ENCODE results near the gene EFTUD2.
"Not testable (repeated sequence)": the region's sequence is repeated elsewhere in the genome, so short reads cannot be mapped to it uniquely, and the experiment has no call there.

EFTUD2 gene

DNA sequence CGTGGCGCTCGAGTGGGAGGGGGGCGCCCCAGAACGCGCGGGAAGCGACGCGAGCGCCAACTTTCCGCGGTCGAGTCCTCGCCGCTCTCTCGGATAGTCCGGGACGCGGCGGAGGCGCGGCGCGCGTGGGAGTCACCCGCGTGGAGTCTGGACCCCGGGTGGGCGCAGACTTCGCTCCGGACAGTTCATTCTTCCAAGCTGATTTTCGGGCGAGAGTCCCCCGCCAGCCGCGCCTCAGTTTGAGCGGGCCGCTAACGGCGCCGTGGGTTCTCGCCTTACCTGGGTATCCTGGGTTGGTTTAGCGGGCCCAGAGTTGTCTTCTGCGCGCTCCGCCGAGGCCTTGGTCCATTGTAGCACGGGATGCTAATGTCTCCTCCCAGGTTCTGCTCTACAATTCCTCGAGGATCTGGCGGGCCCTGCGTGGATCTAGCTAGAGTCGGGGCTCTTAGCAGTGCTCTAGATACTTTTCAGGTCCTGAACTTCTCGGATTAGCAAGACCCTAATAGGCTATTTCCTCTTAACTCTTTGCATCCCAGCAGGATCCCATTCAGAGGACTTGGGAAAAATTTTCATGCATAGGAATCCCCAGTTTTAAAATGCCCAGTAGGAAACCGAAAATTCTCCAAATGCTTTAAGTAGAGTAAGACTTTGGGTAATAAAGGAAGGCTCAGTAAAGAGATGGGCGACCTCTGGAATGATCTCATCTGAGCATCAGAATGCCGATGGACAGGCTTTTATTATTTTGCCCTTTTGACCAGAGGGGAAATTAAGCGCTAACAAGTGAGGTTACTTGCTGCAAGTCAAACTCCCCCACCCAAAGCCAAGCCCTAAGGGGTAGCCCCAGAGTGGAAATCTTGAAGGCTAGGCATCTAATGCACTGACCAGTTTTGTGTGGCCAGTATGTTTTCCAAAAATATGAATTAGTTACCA lies 68.6 kb downstream of the EFTUD2 start:
- TF ChIP-seq, protein P1, sequence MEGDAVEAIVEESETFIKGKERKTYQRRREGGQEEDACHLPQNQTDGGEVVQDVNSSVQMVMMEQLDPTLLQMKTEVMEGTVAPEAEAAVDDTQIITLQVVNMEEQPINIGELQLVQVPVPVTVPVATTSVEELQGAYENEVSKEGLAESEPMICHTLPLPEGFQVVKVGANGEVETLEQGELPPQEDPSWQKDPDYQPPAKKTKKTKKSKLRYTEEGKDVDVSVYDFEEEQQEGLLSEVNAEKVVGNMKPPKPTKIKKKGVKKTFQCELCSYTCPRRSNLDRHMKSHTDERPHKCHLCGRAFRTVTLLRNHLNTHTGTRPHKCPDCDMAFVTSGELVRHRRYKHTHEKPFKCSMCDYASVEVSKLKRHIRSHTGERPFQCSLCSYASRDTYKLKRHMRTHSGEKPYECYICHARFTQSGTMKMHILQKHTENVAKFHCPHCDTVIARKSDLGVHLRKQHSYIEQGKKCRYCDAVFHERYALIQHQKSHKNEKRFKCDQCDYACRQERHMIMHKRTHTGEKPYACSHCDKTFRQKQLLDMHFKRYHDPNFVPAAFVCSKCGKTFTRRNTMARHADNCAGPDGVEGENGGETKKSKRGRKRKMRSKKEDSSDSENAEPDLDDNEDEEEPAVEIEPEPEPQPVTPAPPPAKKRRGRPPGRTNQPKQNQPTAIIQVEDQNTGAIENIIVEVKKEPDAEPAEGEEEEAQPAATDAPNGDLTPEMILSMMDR (IDR thresholded peaks at IDR 0.05; ENCODE audit: low read depth, low read length): no peak
- Histone ChIP-seq H3K9me3 (no peaks in the 10 kb centered on the region), H3K27me3 (no peaks in the 10 kb centered on the region), H3K4me3 (ENCODE audit: low read depth, low read length) (peak overlapping the region; percentile 80), H3K36me3 (0 out of 2 replicates have a peak, but pooled peaks cover 2% of the 10 kb centered on the region), H3K4me1 (no peaks in the 10 kb centered on the region)
- DNase-seq: peak; percentile 31

- Histone ChIP-seq H3K4me1 (no peaks in the 10 kb centered on the region), H3K9me3 (no peaks in the 10 kb centered on the region), H3K27me3 (no peaks in the 10 kb centered on the region), H3K4me3 (ENCODE audit: low read depth, low read length) (peak within 1 kb of the TSS; percentile 80), H3K36me3 (0 out of 2 replicates have a peak, but pooled peaks cover 2% of the 10 kb centered on the region)
- DNase-seq: peak; percentile 59
- TF ChIP-seq, protein P1 (IDR thresholded peaks at IDR 0.05; ENCODE audit: low read depth, low read length): no peak
Observed at GRCh38 chr17:44829523-44830358, 69.5 kb downstream of the EFTUD2 start, which contains the start of gene GJC1. GJC1 (minus strand) TSS chr17:44830287; CDS start chr17:44805817, 24,470 bp downstream.

- TF ChIP-seq, protein P1 (IDR thresholded peaks at IDR 0.05; ENCODE audit: low read depth, low read length): no peak
- Histone ChIP-seq H3K4me3 (ENCODE audit: low read depth, low read length) (peak overlapping the region; percentile 80), H3K4me1 (no peaks in the 10 kb centered on the region), H3K36me3 (0 out of 2 replicates have a peak, but pooled peaks cover 2% of the 10 kb centered on the region), H3K27me3 (no peaks in the 10 kb centered on the region), H3K9me3 (no peaks in the 10 kb centered on the region)
- DNase-seq: no peak
Observed at GRCh38 chr17:44828919-44829522, 70.2 kb downstream of the EFTUD2 start.

DNA sequence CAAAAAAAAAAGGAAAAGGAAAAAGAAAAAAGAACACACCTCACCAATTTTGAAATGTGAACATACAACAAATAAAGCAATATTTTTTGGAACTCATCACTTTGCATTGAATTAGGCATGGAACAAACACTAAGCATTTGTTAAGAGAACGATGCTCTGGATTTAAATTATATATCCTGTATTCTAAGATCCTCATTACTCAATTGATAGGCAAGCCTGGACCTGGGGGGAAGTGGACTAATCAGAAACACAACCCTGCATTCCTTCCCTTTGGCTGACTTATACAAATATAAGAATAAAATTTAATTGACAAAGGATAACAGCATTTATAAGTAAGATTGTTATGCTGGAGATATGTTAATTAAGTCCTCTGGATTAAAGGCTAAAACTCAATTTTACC lies 71.4 kb downstream of the EFTUD2 start:
- Histone ChIP-seq H3K27me3 (no peaks in the 10 kb centered on the region), H3K9me3 (no peaks in the 10 kb centered on the region), H3K4me1 (no peaks in the 10 kb centered on the region), H3K36me3 (0 out of 2 replicates have a peak, but pooled peaks cover 2% of the 10 kb centered on the region), H3K4me3 (ENCODE audit: low read depth, low read length) (no peak overlapping the region; the same call in 1 of the 2 replicates)
- TF ChIP-seq, protein P1 (IDR thresholded peaks at IDR 0.05; ENCODE audit: low read depth, low read length): no peak
- DNase-seq: no peak

GRCh38 chr17:44826123-44826790 lies 73.0 kb downstream of the EFTUD2 start:
- TF ChIP-seq, protein P1 (IDR thresholded peaks at IDR 0.05; ENCODE audit: low read depth, low read length): no peak
- DNase-seq: no peak
- H3K4me1 ChIP-seq: no peaks in the 10 kb centered on the region; the same call in 1 of the 2 replicates
- H3K36me3 ChIP-seq: 0 out of 2 replicates have a peak, but pooled peaks cover 2% of the 10 kb centered on the region
- H3K4me3 ChIP-seq (ENCODE audit: low read depth, low read length): no peak overlapping the region
- H3K27me3 ChIP-seq: no peaks in the 10 kb centered on the region
- no peaks in the 10 kb centered on the region for H3K9me3 ChIP-seq

- H3K9me3 ChIP-seq; H3K27me3 ChIP-seq; H3K36me3 ChIP-seq; H3K4me3 ChIP-seq (ENCODE audit: low read depth, low read length); DNase-seq; H3K4me1 ChIP-seq: not testable (repeated sequence)
Observed at GRCh38 chr17:44825236-44825635, 74.0 kb downstream of the EFTUD2 start.

All from BE2C (cell line).